ENCODE results near the gene MAPK10.

GRCh38 chr4:86333236-86333635 is 26.6 kb downstream of the MAPK10 start:
- TF ChIP-seq POLR2A (IDR thresholded peaks at IDR 0.05; ENCODE audit: low read depth, low read length) = no peak
- TF ChIP-seq POU2F2 (IDR thresholded peaks at IDR 0.05; ENCODE audit: low read depth, low read length) = no peak
